HG03439 (cell line): Measurements from ENCODE around the gene BABAM2.

ENCODE experiments used
- ATAC-seq: cut with Tn5 transposase; IDR thresholded peaks from one replicate; pipeline ENCODE4 v1.9.1; 2021; ENCODE audit warnings: mild to moderate bottlenecking, moderate library complexity; ENCODE audit not compliant: unreplicated experiment

Gene BABAM2

GRCh38 chr2:28336264-28336980 lies 445.9 kb downstream of the BABAM2 start:
- ATAC-seq: no peak

DNA sequence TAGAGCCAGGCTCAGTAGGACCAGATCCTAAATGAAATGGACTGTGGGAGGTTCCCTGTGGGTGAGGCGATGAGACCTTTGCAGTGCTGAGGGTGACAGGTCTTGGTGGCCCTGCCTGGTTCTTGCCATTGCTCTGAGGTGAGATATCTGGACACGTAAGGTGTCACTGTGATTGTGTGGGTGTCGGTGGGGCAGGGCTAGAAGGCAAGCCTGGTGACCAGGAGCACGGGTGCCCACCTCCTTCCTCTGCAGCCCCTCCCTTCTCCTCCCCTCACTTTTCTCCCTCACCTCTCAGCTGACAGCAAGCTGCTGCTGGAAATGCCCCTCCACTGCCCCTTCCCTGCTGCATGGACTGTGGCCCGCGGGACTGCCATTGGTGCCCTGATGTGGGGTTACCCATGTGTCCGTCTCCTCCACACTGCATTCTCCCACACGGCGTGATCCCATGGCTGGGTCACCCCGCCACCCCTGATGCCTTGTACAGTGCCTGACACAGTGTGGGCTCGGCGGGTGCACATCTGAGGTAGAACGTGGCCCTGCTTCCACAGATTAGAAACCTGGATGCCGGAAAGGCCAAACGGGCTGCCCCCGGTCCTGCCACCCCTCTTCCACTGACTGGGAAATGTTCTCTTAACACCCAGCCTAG lies 446.6 kb downstream of the BABAM2 start:
- no peak for ATAC-seq

GRCh38 chr2:28338046-28338817 lies 447.7 kb downstream of the BABAM2 start:
- ATAC-seq: no peak

- no peak for ATAC-seq
Measured at GRCh38 chr2:28338831-28339321, 448.3 kb downstream of the BABAM2 start.

DNA sequence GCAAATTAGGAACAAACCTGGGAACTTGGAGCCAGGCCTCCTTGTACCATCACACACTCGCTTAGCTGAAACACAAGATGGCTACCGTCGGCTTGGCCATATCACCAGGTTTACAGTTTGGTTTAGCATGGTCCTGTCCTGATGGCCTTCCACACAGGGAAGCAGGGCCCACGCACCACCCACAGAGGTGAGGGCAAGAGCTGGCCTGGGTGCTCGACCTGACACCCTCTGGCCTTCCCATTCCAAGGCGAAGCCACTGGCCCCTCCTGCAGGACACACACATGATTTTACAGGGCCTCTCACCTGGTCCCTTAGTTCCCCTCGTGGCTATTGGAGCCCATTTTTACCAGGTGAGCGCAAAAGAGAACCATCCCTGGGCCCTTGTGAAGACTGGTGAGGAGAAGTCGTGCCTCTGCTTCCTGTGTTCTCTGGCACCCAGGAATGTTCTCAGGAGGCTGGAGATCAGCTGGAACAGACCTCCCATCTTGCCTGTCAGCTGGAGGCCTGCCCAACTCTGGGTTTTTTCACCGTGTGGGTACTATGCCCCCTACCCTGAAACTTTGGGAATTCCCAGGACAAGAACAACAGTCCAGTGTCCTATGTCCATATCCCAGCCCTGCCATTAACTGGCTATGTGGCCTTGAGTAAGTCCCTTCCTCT lies 449.1 kb downstream of the BABAM2 start:
- ATAC-seq: no peak

GRCh38 chr2:28340312-28341202 lies 450.0 kb downstream of the BABAM2 start:
- ATAC-seq: no peak

DNA sequence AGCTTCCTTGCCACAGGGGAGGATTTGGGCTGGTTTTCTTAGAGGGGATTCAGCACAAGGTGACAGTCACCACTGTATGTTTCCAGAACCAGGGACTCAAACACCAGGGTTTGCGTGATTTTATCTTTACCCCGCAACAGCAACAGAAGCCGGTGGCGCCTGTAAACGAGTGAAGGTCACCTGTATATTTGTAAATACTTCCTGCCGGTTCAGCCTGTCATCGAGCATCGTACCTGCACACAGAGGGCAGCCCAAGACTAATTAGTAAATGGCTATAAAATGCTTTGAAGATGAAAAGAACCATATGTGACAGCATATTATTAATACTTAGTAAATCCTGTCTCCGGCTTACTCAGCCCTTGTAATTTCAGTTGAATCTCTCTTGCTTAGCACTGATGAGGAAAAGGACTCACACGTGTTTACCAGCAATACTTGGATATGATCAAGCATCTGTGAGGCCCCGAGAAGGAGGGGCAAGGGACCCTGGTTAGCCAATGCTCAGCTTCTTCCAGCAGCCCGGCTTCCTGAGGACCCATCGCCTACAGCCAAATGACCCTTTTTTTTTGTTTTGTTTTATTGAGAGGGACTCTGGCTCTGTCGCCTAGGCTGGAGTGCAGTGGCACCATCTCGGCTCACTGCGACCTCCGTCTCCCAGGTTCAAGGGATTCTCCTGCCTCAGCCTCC lies 450.8 kb downstream of the BABAM2 start:
- no peak for ATAC-seq

DNA sequence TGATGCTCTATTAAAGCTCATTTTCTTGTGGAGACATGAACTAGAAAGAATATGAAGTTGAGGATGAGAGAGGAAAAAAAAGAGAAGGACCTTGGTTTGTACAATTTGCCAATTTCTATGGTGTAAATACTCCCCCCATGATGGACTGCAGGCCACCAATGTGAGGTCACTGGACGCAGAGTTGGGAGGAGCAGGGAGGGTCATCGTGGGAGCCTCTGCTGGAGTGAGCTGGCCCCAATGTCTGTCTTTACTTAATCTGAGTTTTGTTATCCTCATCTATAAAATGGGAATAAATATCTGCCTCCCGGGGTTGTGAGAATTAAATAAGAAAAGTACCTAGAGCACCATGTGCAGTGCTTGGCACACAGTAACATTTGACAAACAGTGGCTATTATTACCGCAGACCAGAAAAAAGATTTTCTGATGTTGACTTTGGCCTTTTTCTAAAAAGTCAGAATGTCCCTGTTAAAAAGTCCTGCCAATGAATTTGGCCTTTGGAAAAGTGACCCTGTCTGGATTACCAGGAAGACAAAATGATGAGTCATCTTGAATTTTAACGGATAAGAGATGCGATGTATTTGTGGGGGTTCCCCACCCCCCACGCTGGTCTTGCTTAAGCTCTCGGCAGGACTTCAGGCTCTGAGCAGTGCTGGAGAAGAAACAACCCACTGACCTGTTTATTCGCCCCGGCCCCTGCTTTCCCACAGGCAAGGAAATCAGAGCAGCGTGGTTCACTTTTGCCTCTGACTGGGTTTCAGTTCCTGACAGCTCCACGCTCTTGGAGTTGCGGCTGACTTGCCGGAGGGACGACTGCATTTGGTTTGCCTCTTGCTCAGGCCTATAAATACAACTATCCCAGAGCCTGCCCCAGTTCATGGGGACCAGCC lies 451.8 kb downstream of the BABAM2 start:
- ATAC-seq: no peak

GRCh38 chr2:28343184-28343942 lies 452.8 kb downstream of the BABAM2 start:
- no peak for ATAC-seq

DNA sequence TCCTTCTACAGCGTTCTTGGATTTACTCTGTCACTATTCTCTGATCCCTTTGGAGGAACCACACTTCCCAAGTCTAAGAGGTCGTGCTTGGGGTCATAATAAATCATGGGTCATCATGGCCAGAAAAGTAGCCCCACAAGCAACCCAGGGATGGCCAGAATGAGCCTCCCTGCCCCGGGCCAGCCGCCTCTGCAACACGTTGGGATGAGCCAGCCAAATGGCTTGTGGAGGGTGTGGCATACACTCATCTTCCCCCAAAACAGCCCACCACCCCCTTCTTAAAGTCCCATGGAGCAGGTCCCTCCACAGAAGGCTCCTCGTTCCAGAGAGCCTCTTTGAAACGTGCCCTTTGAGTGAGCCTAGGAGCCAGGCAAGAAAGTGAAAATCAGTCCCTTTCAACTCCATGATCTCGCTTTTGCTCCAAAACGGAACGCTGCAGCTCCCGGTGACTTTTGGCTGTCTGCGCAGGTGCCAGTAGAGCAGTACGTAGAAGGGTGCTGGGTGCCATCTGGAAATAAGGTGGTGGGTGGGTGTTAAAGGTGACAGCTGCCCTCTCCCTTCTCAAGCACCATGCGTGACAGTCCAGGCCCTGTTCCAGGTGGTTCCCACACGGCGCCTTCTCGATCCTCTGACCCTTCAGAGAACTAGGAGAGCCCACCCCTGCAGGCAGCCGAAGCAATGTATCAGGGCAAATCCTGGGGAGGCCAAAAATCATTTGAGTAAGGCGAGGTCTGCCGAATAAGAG lies 453.6 kb downstream of the BABAM2 start:
- ATAC-seq: no peak

GRCh38 chr2:28344756-28345373 lies 454.3 kb downstream of the BABAM2 start:
- no peak for ATAC-seq

- no peak for ATAC-seq
Measured at GRCh38 chr2:28345619-28346018, 455.1 kb downstream of the BABAM2 start.

GRCh38 chr2:28346587-28346986 lies 456.1 kb downstream of the BABAM2 start:
- ATAC-seq: no peak

GRCh38 chr2:28347193-28347592 lies 456.7 kb downstream of the BABAM2 start:
- no peak for ATAC-seq

DNA sequence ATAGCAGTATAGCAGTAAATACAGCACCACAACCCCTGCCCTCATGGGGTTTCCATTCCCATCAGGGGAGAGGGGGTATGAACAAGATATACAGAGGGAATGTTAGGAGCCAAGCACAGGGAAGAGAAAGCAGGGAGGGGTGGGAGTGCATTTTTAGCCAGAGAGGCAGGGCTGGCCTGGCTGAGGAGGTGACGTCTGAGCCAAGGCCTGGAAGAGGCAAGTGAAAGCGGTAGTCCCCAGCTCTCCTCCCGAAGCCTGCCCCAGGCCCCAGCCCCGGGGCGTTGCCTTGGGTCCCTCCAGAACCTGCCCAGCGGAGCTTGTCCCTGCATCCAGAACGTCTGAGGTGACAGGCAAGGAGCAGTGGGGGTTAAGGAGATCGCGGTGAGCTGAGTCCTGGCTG lies 457.1 kb downstream of the BABAM2 start:
- ATAC-seq: no peak

- ATAC-seq: no peak
Measured at GRCh38 chr2:28348149-28348567, 457.6 kb downstream of the BABAM2 start.

DNA sequence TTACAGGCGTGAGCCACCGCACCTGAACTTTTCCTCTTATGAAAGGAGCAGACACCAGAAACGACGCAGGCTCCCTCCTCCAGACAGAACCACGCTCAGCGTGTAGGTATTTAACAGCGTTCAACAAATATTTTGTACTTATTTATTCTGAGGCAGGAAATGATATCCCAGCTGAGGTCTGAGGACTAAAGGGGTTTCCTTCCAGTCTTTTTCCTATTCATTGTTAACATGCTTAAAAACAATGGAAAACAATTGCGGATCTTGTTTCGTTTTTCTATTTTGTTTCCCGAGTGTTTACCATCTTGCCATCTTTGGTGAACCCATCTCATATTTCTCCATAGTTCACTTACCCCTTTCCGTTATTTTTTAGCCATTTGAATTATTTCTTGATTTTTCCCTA lies 458.4 kb downstream of the BABAM2 start:
- no peak for ATAC-seq
